SK-N-SH treated with all-trans-retinoic acid at 6 μM for 48 hours (cell line): ENCODE data around the gene CMKLR1.

Source experiments
- ATAC-seq: fragments of 200-7000 bp; cut with Tn5 transposase; 3 replicates; pipeline ENCODE4 v1.9.1; 2020; ENCODE audit warnings: mild to moderate bottlenecking, moderate library complexity
- ARNTL ChIP-seq: fragments of 450-650 bp; formaldehyde crosslinking; IDR thresholded peaks from 2 replicates; pipeline ENCODE4 v1.5.0; 2020; ENCODE audit warnings: low read depth, mild to moderate bottlenecking, moderate library complexity, borderline replicate concordance
- CREB5 ChIP-seq: fragments of 250-450 bp; sonication (Bioruptor Pico); IDR thresholded peaks from 2 replicates; pipeline ENCODE4 v1.5.1; 2020; ENCODE audit warnings: low read depth, mild to moderate bottlenecking, moderate library complexity
- CSRNP3 ChIP-seq: fragments of 250-450 bp; sonication (Bioruptor Pico); IDR thresholded peaks from 2 replicates; pipeline ENCODE4 v1.5.1; 2021; ENCODE audit warnings: mild to moderate bottlenecking, moderate library complexity
- ESRRG ChIP-seq: fragments of 250-450 bp; sonication (Bioruptor Pico); IDR thresholded peaks from 2 replicates; pipeline ENCODE4 v1.6.1; 2021; ENCODE audit warnings: mild to moderate bottlenecking
- GLIS3 ChIP-seq: fragments of 250-450 bp; sonication (Bioruptor Pico); IDR thresholded peaks from 2 replicates; pipeline ENCODE4 v1.5.0; 2020; ENCODE audit warnings: mild to moderate bottlenecking, moderate library complexity
- OSR1 ChIP-seq: fragments of 250-450 bp; sonication (Bioruptor Pico); IDR thresholded peaks from 2 replicates; pipeline ENCODE4 v1.8.0; 2022; ENCODE audit warnings: moderate library complexity, mild to moderate bottlenecking, inconsistent platforms
- PATZ1 ChIP-seq: fragments of 250-450 bp; sonication (Bioruptor Pico); IDR thresholded peaks from 2 replicates; pipeline ENCODE4 v1.8.0; 2020; ENCODE audit warnings: mild to moderate bottlenecking, moderate library complexity, borderline replicate concordance
- PPARA ChIP-seq: fragments of 250-450 bp; sonication (Bioruptor Pico); IDR thresholded peaks from 2 replicates; pipeline ENCODE4 v1.5.0; 2020; ENCODE audit warnings: mild to moderate bottlenecking, borderline replicate concordance
- RARB ChIP-seq: fragments of 250-450 bp; sonication (Bioruptor Pico); IDR thresholded peaks from 2 replicates; pipeline ENCODE4 v1.8.0; 2021; ENCODE audit warnings: mild to moderate bottlenecking, moderate library complexity
- SNAI2 ChIP-seq: fragments of 250-450 bp; sonication (Bioruptor Pico); IDR thresholded peaks from 2 replicates; pipeline ENCODE4 v1.5.0; 2020; ENCODE audit warnings: mild to moderate bottlenecking, moderate library complexity
- TCF4 ChIP-seq: fragments of 250-450 bp; sonication (Bioruptor Pico); IDR thresholded peaks from 2 replicates; pipeline ENCODE4 v1.8.0; 2021; ENCODE audit warnings: mild to moderate bottlenecking, moderate library complexity, borderline replicate concordance
- TOX ChIP-seq: fragments of 250-450 bp; sonication (Bioruptor Pico); IDR thresholded peaks from 2 replicates; pipeline ENCODE4 v1.8.0; 2021; ENCODE audit warnings: mild to moderate bottlenecking, moderate library complexity, borderline replicate concordance
- TSHZ2 ChIP-seq: fragments of 250-450 bp; sonication (Bioruptor Pico); IDR thresholded peaks from 2 replicates; pipeline ENCODE4 v1.5.0; 2020; ENCODE audit warnings: mild to moderate bottlenecking, moderate library complexity
- ZC3H10 ChIP-seq: fragments of 250-450 bp; sonication (Bioruptor Pico); IDR thresholded peaks from 2 replicates; pipeline ENCODE4 v1.5.1; 2021; ENCODE audit warnings: mild to moderate bottlenecking, moderate library complexity
- ZFP3 ChIP-seq: fragments of 250-450 bp; sonication (Bioruptor Pico); IDR thresholded peaks from 2 replicates; pipeline ENCODE4 v1.5.0; 2020; ENCODE audit warnings: mild to moderate bottlenecking, moderate library complexity
- ZNF565 ChIP-seq: fragments of 450-650 bp; formaldehyde crosslinking; conservative IDR thresholded peaks from 2 replicates; pipeline ENCODE4 v1.5.0; 2020; ENCODE audit warnings: low read depth, mild to moderate bottlenecking, moderate library complexity
- ZNF70 ChIP-seq: fragments of 450-650 bp; formaldehyde crosslinking; IDR thresholded peaks from 2 replicates; pipeline ENCODE4 v1.5.0; 2020; ENCODE audit warnings: mild to moderate bottlenecking, moderate library complexity
- ZNF8 ChIP-seq: fragments of 450-650 bp; formaldehyde crosslinking; IDR thresholded peaks from 2 replicates; pipeline ENCODE4 v1.5.0; 2020; ENCODE audit warnings: mild to moderate bottlenecking, moderate library complexity
- TF ChIP-seq, protein P1 (sequence below): fragments of 250-450 bp; sonication (Bioruptor Pico); IDR thresholded peaks from 2 replicates; pipeline ENCODE4 v1.8.0; 2021; ENCODE audit warnings: low read depth, mild to moderate bottlenecking, moderate library complexity, borderline replicate concordance

Gene CMKLR1

GRCh38 chr12:108269224-108269623 is 69.9 kb downstream of the CMKLR1 start:
- TF ChIP-seq PATZ1 (CRISPR knock-in tag) (no peak), PPARA (CRISPR knock-in tag) (no peak), TSHZ2 (CRISPR knock-in tag) (no peak)
- no peak for ATAC-seq

DNA sequence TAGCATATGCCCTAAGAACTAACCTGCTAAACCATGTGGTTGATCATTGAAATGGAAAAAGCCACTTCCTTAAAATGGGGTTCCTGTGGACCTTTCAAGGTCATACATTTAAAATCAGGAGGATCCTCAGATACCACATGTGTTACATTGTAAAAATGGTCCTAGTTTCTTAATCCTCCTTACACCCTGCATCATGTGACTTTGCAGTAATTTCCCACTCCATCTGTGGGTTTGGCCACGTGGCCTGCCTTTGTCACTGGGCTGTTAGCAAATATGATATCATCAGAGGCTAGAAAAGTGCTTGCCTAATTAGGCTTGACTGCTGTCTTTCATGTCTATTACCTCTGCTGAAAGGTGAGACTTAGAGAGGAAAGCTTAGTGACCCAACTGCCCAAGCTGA is 70.7 kb downstream of the CMKLR1 start:
- TF ChIP-seq SNAI2 (CRISPR knock-in tag) (no peak), GLIS3 (no peak), ZFP3 (CRISPR knock-in tag) (no peak), TSHZ2 (CRISPR knock-in tag) (no peak), TOX (CRISPR knock-in tag) (no peak), TCF4 (CRISPR knock-in tag) (no peak), ARNTL (no peak), RARB (CRISPR knock-in tag) (no peak), OSR1 (CRISPR knock-in tag) (no peak), ESRRG (no peak), ZNF70 (CRISPR knock-in tag) (no peak), PPARA (CRISPR knock-in tag) (no peak), CSRNP3 (CRISPR knock-in tag) (no peak), ZC3H10 (CRISPR knock-in tag) (no peak), CREB5 (no peak), ZNF565 (no peak)
- TF ChIP-seq, protein P1, sequence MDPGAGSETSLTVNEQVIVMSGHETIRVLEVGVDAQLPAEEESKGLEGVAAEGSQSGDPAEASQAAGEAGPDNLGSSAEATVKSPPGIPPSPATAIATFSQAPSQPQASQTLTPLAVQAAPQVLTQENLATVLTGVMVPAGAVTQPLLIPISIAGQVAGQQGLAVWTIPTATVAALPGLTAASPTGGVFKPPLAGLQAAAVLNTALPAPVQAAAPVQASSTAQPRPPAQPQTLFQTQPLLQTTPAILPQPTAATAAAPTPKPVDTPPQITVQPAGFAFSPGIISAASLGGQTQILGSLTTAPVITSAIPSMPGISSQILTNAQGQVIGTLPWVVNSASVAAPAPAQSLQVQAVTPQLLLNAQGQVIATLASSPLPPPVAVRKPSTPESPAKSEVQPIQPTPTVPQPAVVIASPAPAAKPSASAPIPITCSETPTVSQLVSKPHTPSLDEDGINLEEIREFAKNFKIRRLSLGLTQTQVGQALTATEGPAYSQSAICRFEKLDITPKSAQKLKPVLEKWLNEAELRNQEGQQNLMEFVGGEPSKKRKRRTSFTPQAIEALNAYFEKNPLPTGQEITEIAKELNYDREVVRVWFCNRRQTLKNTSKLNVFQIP (CRISPR knock-in tag): no peak
- no peak for ATAC-seq

DNA sequence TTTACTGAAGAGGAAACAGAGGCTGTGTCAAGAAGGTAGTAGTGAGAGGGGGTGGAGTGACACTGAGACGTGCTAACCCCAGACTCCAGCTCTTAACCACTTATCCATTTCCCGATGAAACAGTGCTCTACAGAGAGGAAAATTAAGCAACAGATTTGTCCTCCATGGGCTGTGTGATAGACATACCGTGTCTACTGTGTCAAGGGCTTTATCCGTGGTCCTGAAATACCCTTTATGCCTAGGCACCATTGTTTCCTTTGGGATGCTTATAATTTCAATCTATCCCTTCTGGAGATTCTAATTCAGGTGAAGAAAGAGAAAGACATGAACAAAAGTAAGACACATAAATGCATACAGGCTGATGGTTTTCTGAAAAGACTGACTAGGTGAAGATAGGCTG is 71.7 kb downstream of the CMKLR1 start:
- TF ChIP-seq ARNTL (no peak), ZNF8 (CRISPR knock-in tag) (no peak), PPARA (CRISPR knock-in tag) (no peak), TCF4 (CRISPR knock-in tag) (no peak), SNAI2 (CRISPR knock-in tag) (no peak), GLIS3 (no peak), TOX (CRISPR knock-in tag) (no peak), ZC3H10 (CRISPR knock-in tag) (no peak), PATZ1 (CRISPR knock-in tag) (no peak), RARB (CRISPR knock-in tag) (no peak)
- ATAC-seq: no peak
